Stimulated activated CD8-positive, alpha-beta memory T cell treated with anti-CD3 and anti-CD28 coated beads, Interleukin-7, amount 100 ng/mL, for 1 hour (primary cell): Measurements from ENCODE around the gene ANO2.

Source experiments
- DNase-seq, 2 donors: peaks; one replicate each; pipeline ENCODE4 v3.0.0-alpha.2; 2020; ENCODE audit warnings: low read depth in 2 of 2

The ANO2 gene

DNA sequence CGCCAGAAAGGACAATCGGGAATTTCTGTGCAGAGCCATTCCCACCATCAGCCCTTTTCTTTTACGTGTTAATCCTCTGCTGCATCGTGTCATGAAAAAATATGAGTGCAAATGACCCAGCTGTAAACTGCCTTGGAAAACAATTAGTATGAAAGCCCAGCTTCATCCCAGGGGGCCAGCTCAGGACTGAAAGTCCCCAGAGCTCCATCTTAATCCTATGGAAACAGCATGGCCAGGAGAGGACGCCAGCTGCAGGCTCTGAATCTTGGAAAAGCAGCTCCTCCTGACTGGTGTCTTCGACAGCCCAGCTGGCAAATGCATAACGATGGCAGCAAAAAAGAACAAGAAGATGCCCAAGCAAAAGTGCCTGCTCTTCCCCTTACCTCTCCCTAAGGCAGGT is 321.6 kb downstream of the ANO2 start:
- no peak for DNase-seq

DNA sequence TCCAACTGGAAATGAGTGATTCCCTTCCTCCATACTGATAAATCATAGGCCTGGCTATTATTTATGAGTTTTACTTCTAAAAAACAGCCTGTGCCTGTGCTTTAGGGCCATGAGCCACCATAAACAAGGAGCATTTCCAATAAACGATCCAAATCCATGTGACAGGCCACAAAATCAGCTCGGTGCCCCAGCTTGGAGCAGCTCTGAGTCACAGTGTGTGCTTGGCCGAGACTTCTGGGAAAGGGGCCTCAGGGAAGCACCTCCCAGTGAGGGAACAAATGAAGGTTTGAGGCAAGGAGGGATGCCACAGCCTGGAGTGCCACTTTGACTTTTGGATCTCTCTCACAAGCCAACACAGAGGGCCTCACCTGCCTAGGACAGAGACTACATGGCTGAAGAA is 322.8 kb downstream of the ANO2 start:
- no peak for DNase-seq

DNA sequence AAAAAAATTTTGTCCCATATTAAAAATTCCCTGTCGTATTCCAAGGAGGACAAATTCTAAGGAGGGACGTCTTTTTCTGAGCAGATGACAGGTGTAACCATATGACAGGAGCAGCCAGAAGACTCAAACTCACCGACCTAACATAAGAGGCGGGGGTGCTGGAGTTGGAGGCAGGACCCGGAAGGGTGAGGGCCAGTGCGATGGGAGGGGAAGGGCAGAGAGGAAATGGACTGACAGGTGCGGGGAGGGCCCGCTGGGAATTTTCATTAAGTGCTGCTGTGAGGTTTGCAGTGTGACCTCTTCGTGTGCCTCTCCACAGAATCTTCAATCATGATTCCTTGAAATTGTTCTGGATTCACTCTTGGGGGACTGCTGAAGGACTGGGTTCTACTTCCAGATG is 323.7 kb downstream of the ANO2 start:
- no peak for DNase-seq

DNA sequence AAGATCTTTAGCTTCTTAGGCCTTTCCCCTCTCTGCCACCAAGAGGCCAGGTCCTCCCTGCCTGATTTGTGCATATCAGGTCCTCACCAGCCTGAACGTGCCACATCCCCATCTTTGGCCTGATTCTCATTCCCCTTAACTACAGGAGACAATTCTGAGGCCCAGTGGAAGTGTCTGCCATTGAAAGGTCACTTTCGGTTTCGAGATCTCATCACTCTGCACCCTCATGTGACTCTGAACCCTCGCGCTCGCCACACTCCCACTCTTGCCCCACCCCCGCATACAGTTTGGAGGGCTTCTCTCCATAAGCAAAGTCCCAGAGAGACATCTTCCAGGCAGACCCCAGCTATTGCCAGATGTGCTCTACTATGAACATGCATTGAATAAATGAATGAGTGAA is 324.2 kb downstream of the ANO2 start:
- no peak for DNase-seq

DNA sequence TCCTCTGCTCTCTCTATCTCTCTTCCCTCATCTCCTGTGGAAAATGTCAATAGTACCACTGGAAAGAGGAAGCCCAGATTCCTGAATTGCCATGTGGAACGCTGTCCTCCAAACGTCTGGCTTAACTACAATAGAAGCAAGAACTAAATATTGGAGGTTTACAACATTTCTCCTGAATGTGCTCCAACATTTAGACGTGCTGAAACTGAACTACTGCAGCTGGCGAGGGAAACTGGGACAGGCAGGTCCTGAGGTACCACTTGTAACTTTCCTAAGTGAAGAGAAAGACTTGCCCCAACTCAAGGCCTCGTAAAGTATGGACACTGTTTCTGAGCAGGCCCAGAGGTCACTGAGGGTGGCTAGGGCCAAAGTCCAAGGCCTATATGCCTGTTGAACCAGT is 325.4 kb downstream of the ANO2 start:
- no peak for DNase-seq

DNA sequence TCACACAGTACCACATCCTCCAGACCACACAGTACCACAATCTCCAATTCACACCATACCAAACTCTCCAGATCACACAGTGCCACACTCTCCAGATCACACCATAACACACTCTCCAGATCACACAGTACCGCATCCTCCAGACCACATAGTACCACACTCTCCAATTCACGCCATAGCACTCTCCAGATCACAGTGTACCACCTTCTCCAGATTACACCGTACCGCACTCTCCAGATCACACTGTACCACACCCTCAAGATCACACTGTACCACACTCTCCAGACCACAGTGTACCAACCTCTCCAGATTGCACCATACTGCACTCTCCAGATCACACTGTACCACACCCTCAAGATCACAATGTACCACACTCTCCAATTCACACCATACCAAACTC is 328.2 kb downstream of the ANO2 start:
- DNase-seq = no peak

DNA sequence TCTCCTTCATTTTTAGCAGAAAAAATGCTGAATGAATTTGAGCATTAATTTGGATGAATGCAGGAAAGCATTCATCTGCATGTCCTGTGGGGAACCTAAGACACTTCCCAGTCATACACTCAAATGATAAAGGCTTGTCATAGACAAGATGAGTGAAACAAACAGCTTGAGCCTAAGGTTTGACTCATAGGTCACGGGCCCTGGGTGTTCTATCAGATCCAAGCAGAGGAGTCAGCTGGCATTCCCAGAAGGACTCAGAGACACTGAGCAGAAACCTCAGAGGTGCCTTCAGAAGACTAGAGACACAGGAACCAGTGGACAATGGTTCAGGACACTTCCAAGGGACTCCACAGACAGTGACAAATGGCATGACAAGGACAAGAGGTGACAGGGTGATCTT is 329.3 kb downstream of the ANO2 start:
- DNase-seq = no peak

DNA sequence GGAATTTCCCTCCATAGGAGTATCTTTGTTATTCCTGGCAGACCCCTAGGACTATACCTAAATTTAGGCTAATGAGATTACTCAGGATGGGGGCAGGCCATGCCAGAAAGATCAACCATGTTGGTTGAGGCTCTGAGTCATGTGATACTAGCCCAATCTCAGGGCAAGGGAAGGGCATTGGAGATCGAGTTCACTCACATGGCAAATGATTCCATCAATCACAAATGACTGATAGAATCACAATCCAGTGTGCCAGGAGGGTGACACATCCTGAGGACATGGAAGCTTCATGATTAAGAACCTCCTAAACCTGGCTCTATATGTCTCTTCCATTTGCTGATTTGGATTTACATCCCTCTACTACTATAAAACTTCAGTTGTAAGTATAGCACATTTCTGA is 330.8 kb downstream of the ANO2 start:
- no peak for DNase-seq

DNA sequence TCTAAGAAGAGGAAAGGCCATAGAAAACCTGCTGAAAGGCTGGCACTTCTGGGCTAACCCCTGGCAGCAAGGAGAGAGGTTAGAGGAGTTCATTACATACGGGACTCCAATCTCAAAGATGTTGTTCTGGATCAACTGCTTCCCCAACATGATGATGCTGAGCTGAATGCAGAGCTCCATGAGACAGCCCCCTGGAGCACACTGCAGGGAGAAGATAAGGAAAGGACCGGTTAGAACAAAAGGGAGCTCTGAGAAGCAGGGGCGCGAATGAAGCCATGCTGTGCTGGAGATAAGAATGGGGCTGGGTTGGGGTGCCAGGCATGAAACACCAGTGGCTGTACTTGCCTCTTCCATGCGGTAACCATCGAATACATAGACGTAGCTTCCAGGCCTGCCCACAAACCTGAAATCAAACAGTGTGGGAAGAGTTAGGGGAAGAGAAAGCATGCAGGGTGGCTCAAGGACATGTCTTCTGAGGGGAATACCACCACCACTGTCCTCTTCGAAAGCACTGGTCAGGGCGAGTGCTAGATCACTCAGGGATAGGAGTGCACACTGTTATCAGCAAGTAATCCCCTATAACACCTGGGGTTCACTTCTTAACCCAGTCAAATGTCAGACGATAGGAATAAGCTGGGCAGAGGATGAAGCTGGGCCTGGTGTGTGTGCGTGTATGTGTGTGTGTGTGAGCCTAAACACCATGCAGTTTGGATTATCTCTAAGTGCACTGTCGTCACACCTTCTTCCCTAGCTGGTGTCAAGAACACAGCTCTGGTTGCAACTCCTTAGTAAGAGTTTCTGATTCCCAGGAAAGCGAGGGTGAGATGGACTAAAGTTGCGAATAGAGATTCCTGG is 332.3 kb downstream of the ANO2 start:
- no peak for DNase-seq

DNA sequence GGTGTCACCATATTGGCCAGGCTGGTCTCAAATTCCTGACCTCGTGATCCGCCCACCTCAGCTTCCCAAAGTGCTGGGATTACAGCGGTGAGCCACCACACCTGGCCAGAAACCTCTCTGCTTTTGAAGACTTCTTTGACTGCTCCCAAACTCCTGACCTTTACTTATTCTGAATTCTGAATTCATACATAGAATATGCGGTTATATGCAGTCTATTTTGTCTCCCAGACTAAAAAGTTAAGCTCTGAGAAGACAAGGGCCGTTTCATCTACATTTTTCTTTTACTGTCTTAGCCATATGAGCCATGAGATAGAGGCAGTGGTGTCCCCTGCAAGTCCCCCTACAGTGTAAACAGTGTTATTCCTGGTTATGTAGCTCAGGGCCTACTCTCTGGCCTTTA is 333.9 kb downstream of the ANO2 start:
- DNase-seq = no peak

DNA sequence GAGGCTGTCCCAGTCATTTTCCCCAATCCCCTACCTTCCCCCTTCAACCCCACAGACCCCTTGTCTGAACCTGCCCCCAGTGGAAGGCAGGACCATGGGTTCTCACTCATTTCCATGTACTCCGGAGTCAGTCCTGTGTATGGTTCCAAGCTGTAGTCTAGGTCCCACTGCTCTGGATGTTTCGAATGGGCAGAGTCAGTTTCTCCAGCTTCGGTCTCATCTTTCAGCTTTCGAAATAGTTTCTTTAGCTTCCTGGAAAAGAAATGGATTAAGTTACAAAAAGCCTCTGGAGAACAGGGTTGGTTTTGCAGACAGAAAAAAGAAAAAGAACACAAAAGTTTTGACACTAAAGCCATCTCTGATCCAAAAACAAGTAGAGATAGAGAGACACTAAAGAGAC is 345.7 kb downstream of the ANO2 start:
- DNase-seq = no peak

DNA sequence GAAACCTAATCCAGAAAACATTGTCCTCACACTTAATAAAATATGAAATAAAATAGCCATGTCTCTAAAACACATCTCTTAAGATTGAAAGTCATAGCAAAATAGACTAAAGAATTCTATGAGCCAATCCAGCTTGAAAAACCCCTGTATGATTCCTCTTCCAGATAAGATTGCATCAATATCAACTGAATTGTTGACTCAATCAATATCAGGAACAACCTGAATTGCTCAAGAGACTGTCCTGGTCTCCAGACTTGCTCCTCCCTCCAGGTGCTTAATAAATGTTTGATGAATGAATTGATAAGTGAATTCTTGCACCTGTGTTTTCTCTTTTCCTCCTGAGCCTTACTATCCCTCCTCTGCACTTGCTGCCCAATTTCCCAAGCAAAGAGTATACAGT is 351.1 kb downstream of the ANO2 start:
- no peak for DNase-seq

DNA sequence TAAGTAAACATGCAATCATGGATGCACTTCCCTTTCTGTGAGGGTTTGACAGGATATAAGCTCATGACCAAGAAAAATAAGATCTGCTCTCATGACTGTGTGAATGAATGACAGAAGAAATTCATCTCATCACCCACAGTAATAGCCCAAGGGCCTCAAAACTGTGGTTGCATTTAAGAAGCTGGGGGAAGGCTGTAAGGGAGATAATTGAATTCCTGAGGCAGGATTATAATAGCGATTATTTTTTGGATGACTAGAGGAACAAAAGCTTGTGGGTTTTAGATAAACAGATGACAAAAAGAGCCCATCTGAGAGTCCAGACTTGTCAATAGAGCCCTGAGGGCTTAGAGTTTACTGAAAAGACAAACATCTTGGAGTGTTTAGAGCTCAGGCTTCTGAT is 352.0 kb downstream of the ANO2 start:
- DNase-seq = no peak

DNA sequence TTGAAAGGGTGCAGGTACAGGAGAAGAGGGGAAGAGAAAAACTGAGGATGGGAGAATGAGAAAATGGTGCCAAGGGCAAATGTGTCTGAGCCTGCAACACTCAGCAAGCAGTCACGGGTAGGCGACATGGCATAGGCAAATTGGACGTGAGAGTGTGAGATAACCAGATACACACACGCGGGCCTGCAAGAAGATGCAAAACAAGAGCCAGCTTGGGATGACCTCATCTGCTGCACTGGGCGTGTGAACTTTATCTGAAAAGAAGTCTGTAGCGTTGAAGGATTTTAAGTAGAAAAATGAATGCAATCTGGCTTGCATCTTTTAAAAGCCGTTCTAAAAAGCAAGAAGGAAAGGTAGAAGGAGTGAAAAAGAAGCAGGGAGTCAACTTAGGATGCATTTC is 352.7 kb downstream of the ANO2 start:
- DNase-seq = no peak

DNA sequence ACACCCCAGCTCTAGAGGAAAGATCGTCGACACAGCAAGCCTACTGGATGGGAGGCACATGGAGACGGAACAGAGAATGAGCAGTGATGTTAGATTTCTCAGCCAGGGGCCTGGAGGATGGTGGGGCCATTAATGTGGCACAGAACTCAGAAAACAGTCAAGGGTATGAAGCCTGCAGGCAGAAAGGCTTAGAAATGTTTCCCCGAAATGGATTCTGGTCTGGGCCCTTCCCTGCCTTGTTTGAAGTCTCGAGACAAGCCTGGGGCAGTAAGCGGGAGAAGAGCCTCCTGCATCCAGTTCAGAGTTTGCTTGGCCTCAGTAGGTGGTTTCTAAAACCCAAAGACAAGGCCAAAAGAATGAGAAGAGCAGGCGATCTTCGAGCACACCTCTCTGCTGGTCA is 354.7 kb downstream of the ANO2 start:
- DNase-seq = no peak

DNA sequence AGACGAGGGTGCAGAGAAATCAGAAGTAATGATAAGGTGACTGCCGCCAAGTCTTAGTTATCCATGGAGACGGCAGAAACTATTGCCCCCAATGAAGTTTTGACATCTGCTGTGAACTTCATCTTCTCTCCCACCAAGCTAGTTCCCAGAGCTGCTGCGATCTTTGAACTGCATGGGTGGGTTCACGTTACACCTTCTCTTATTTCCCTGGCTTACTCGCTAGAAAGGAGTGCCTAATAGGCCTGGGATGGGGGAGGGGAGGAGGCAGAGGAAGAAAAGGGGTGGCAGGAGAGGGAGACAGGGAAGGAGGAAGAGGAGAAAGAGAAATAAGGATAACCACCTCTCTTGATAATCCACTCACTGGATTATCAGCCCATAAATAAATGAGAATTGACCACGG is 356.0 kb downstream of the ANO2 start:
- no peak for DNase-seq

DNA sequence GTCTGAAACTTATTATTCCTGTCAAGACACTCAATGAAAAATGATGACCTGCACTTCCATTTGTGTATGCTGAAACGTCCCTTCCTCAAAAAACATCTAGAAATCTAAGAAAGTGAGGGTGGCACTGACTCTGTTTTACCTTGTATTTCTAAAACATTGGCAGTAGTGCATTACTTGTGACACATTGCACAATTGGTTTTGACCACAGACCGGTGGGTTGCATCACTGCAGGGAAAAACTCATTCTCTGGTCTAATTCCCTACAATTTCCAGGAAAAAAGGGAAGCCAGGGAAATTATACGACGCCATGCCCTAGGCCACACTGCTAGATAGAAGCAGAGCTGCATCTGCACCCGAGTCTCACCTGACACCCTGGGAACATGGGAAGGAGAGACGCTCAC is 356.5 kb downstream of the ANO2 start:
- DNase-seq = no peak

DNA sequence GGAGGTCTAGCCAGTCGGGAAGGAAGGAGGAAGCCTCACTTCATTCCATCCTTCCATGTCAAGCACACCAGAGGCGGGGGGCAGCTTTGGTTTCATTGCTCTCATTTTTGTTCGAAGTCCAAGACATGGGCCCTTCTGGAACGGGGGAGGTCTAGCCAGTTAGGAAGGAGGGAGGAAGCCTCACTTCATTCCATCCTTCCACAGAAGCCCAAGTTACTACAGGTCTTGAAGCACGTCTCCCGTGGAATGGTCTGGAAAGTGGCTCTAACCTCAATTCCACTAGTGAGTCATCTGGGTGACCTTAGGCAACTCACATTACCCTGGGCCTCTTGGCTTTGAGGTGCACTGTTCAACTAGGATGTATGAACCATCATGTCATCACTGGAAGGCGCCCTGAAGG is 356.9 kb downstream of the ANO2 start:
- DNase-seq = no peak

DNA sequence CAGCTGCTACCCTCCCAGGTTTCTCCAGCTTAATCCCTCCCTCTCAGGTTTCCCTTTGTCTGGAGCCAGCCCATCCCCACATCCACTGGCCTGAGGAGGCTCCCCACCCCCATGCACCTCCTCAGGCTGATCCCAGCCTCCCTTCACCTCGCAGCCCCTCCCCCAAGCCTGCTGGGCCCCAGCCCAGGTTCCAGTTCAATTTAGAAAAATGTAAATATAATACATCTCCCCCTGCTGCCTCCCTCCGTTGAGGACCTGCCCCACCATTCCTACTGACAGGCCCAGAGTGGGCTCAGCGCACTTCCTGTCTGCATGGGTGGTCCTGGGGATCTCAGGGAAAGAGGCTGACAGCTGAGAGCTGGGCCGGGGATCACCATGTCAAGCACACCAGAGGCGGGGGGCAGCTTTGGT is 357.3 kb downstream of the ANO2 start:
- no peak for DNase-seq

DNA sequence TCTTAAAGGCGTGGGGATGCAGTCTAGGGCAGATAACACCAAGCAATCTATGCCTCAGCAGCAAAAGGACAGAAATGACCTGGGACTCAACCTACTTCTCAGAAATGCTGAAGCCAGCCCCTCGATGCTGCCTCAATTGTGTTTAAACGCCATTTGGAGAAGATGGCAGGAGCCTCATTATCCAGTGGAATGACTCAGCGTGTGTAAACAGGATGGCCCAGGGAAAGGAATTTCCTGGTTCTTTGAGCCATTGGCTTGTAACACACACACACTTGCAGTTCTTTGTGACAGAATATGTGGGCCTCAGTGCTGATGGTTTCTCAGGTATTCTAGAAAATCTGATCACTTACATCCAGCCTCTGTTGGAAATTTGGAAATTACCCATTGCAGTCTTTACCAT is 358.9 kb downstream of the ANO2 start:
- no peak for DNase-seq

DNA sequence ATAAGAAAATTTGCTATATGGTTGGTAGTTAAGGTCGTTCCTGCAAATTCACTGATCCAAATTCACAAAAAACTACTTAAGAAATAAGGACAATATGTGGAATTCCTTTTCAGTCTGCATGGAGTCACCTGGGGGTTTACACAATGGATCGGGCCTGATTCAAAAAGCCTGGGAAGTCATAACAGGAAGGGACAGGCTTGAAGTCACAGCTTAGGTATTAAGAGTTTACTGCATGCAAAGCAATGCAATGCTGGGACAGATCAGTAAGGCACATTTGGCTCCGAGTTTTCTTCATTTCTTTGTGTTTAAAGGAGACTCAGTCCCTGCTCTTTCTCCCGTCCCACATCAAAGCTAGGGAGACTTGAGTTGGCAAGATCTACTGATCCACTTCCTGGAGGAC is 359.9 kb downstream of the ANO2 start:
- no peak for DNase-seq

DNA sequence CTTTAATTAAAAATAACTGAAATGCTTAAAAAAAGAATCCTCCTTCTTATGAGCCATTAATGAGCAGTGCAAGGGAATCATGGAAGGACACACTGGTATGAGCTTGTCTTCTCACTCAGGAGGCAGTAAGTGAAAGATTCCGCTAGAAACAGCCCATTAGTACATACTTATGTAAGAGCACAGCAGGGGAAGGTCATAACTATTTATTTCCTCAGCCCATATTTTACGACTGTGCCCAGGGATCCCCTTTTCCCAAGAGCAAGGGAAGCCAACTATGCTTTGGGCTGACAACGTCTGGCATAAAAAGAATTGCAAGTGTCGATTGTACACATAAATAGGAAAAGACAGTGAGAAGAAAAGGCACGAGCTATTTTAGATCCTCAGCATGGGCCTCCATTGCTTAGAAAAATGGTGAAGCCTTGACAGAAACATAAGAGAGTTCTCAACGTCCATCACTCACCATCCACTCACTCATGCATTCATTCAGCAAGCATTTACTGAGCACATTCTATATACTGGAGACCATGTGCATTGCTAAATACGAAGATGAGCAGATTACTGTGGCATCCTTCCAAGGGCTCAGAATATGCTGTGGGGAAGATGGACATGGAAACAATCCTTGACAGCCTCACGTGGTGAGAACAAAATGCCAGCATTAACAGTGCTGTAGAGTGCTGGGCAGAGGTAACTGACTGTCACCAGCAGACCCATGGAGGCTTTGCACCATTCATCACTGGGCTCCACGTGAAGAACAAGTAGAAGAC is 360.5 kb downstream of the ANO2 start:
- DNase-seq = no peak

DNA sequence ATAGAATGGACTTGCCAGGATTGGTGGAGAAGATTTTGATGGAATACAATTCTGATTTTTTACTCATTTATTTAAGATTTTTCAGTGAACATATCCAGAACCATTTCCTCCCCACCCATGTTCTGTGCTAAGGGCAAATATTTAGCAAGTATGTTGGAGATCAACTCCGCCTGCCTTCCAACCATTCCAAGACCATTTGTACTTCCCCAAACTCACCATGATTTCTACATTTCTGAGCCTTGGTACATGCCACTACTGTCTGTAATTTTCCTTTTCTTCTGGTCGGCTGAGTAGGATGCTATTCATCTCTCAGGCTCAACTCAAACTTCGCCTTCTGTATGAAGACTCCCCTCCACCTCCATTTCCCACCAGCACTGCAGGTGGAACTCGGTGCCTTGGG is 362.5 kb downstream of the ANO2 start:
- no peak for DNase-seq
